ENCODE data around the gene MBNL1. TPM values are rescaled to one million over a fixed set of nuclear protein-coding genes. Genes with fewer than 3 reads are reported as not detected.

MBNL1 gene
- total and polyA plus RNA-seq, 2 of the 4 experiments (the other 2 are of a cell fraction), result 127 to 664 TPM

GRCh38 chr3:152272771-152273242 lies 4.1 kb downstream of the MBNL1 start:
- Histone ChIP-seq H3K23ac (ENCODE audit: low read depth, low read length) (no peak overlapping the region), H2AK9ac (replicated peaks; ENCODE audit: low read depth, low read length, poor library complexity) (no peak overlapping the region), H3K56ac (ENCODE audit: extremely low read depth, insufficient read depth, low read length) (no peak overlapping the region; the same call in 1 of the 2 replicates), H3K4me2 (ENCODE audit: low read depth, low read length) (peak overlapping the region; percentile 58; the same call in 1 of the 2 replicates), H3K9me1 (ENCODE audit: insufficient read depth, low read length) (no peaks in the 10 kb centered on the region), H3K27me3 (ENCODE audit: control insufficient read depth, insufficient read depth, low read length) (no peaks in the 10 kb centered on the region), H2BK120ac (ENCODE audit: low read depth, low read length) (peak overlapping the region; percentile 23; the same call in 1 of the 2 replicates), H2AFZ (replicated peaks; ENCODE audit: low read length, poor library complexity) (no peak overlapping the region), H2AK5ac (ENCODE audit: low read depth, low read length) (no peak overlapping the region), H3K4me3 (ENCODE audit: insufficient read depth, low read depth, low read length) (no peak overlapping the region), H3K27ac (ENCODE audit: insufficient read depth, low read length) (peak overlapping the region; percentile 42; the same call in 1 of the 2 replicates), H3K9me3 (ENCODE audit: control insufficient read depth, insufficient read depth, low read length) (no peaks in the 10 kb centered on the region), H2BK5ac (ENCODE audit: low read depth, low read length, poor library complexity, severe bottlenecking) (peak overlapping the region; percentile 95), H3K4ac (ENCODE audit: low read depth, low read length) (peak overlapping the region; percentile 31; the same call in 1 of the 2 replicates), H3K79me1 (ENCODE audit: low read depth in 1 of 2, low read length in 2 of 2) (peaks cover 0 to 7% of the 10 kb centered on the region in 2 experiments; a peak in 1 of 4 replicates), H2BK15ac (ENCODE audit: low read depth, low read length) (no peak overlapping the region), H3K4me1 (ENCODE audit: control insufficient read depth, insufficient read depth, low read length) (peaks cover 3% of the 10 kb centered on the region), H3K36me3 (ENCODE audit: control insufficient read depth, insufficient read depth, low read length) (no peaks in the 10 kb centered on the region), H3K9ac (ENCODE audit: low read depth, low read length) (no peak overlapping the region; the same call in 1 of the 2 replicates), H4K20me1 (ENCODE audit: insufficient read depth, low read length) (peaks cover 17% of the 10 kb centered on the region; the same call in 1 of the 2 replicates), H2BK20ac (ENCODE audit: low read depth, low read length) (peak overlapping the region; percentile 8; the same call in 1 of the 2 replicates), H4K8ac (ENCODE audit: low read depth in 2 of 2, low read length in 2 of 2) (peak overlapping the region in 1 of 2 experiments; percentile 1; a peak in 1 of 4 replicates), H3K18ac (ENCODE audit: low read depth, low read length) (peak overlapping the region; percentile 0; the same call in 1 of the 2 replicates), H4K5ac (ENCODE audit: low read depth, low read length) (no peak overlapping the region), H4K91ac (ENCODE audit: insufficient read depth, low read depth, low read length) (no peak overlapping the region), H3K14ac (replicated peaks; ENCODE audit: low read depth, low read length) (peak overlapping the region; percentile 17)
- 0% methylated on average over 1 of the region's 3 CpGs; no CpG with 5 or more reads in 1 of the 2 experiments for WGBS, 2 experiments (ENCODE audit: extremely low coverage in 2 of 2, insufficient read length in 1 of 2)
- ChIA-PET POLR2A (ENCODE audit: unreplicated experiment) (interaction anchor here (0.6 to 1.4 kb wide), 2 partner anchors 56 to 1846 kb away, joined by 3 to 9 read pairs; no protein-coding TSS in a partner anchor), CTCF (interaction anchor here (0.5 kb wide), 2 partner anchors 24 to 1053 kb away, joined by 3 read pairs; no protein-coding TSS in a partner anchor)
- DNase-seq (peak; percentile 94), ATAC-seq (ENCODE audit: low read depth) (peak; percentile 55)
- intact Hi-C loops (cut with micrococcal nuclease), result loop anchor here (1.0 to 10.0 kb wide), 3 partner anchors 114 to 302 kb away; no protein-coding TSS in a partner anchor
- no TSS peak for BruUV-seq (replicated peaks)
- in situ Hi-C loops (cut with MboI; ENCODE audit: low sequenced_read_pairs), result no loop called here
- dilution Hi-C loops (cut with HindIII; ENCODE audit: low sequenced_read_pairs, unreplicated experiment), result no loop called here
- TF ChIP-seq, protein P1, sequence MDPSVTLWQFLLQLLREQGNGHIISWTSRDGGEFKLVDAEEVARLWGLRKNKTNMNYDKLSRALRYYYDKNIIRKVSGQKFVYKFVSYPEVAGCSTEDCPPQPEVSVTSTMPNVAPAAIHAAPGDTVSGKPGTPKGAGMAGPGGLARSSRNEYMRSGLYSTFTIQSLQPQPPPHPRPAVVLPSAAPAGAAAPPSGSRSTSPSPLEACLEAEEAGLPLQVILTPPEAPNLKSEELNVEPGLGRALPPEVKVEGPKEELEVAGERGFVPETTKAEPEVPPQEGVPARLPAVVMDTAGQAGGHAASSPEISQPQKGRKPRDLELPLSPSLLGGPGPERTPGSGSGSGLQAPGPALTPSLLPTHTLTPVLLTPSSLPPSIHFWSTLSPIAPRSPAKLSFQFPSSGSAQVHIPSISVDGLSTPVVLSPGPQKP (IDR thresholded peaks at IDR 0.05; ENCODE audit: borderline replicate concordance, low read depth, low read length), result no peak
- no peak for TF ChIP-seq MAZ (IDR thresholded peaks at IDR 0.05; ENCODE audit: borderline replicate concordance, low read depth, low read length)
- no peak for TF ChIP-seq USF2 (IDR thresholded peaks at IDR 0.05; ENCODE audit: low read depth, low read length)
- TF ChIP-seq NFE2L2 (IDR thresholded peaks at IDR 0.05; ENCODE audit: low read depth, low read length), result peak; percentile 85
- peak; percentile 75 for TF ChIP-seq CEBPB (IDR thresholded peaks at IDR 0.05; ENCODE audit: low read depth, low read length)
- peak; percentile 88 for TF ChIP-seq FOS (IDR thresholded peaks at IDR 0.05; ENCODE audit: low read depth, low read length)
- TF ChIP-seq MXI1 (IDR thresholded peaks at IDR 0.05; ENCODE audit: borderline replicate concordance, low read depth, low read length), result no peak
- no peak for TF ChIP-seq CTCF (conservative IDR thresholded peaks at IDR 0.05; ENCODE audit: low read depth, low read length)
- no peak for TF ChIP-seq RFX5 (IDR thresholded peaks at IDR 0.05; ENCODE audit: low read depth, low read length)
- TF ChIP-seq RAD21 (IDR thresholded peaks at IDR 0.05; ENCODE audit: low read length), result peak; percentile 18
- TF ChIP-seq BHLHE40 (IDR thresholded peaks at IDR 0.05; ENCODE audit: low read depth, low read length), result peak; percentile 42; the same call in 1 of the 2 replicates
- TF ChIP-seq POLR2A (IDR thresholded peaks at IDR 0.05; ENCODE audit: low read depth, low read length), result no peak
- TF ChIP-seq SMC3 (IDR thresholded peaks at IDR 0.05; ENCODE audit: low read depth, low read length), result no peak
- TF ChIP-seq CHD1 (IDR thresholded peaks at IDR 0.05; ENCODE audit: low read depth, low read length), result no peak
- 0 out of 2 replicates have a peak, but pooled peaks have one; percentile 19 for TF ChIP-seq MAFK (IDR thresholded peaks at IDR 0.05; ENCODE audit: low read depth, low read length)
